ENCODE results near the gene ZDHHC18. TPM values are rescaled to one million over a fixed set of nuclear protein-coding genes. Genes with fewer than 3 reads are reported as not detected.

ZDHHC18 gene
- total RNA-seq, 1 experiment from 2014 or later = 33.1 TPM

DNA sequence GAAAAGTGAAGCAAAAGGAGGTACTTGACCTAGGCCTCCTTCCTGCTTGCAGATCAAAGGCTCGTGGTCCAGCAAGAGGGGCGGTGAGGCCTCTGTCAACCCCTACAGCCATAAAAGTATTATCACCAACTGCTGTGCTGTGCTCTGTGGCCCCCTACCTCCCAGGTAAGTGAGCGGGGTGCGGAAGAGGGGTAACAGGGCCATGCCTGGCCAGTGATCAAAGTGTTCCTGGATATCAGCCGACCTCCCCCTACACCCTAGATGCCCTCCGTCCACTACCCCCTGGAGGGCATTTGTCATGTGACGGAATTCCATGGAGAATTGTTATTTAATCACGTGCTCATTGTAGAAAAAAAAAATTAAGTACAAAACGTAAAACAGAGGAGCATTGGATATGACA lies 26.2 kb downstream of the ZDHHC18 start:
- Histone ChIP-seq H4K91ac (ENCODE audit: insufficient read length, low read depth, low read length) (no peak overlapping the region), H3K4me1 (ENCODE audit: insufficient read depth, low read length) (no peaks in the 10 kb centered on the region), H2AFZ (ENCODE audit: low read length) (no peak overlapping the region), H4K5ac (ENCODE audit: insufficient read length, low read depth, low read length) (no peak overlapping the region), H3K14ac (ENCODE audit: insufficient read depth, low read length) (no peak overlapping the region), H3K4ac (ENCODE audit: low read depth, low read length) (no peak overlapping the region), H3K18ac (ENCODE audit: insufficient read length, low read depth, low read length) (no peak overlapping the region), H2AK5ac (ENCODE audit: insufficient read length, low read length) (no peak overlapping the region), H3K4me2 (ENCODE audit: insufficient read depth, insufficient read length, low read length) (no peak overlapping the region), H3K9ac (ENCODE audit: extremely low read depth, insufficient read length, low read length) (no peak overlapping the region), H3K79me2 (ENCODE audit: insufficient read depth, low read length) (no peaks in the 10 kb centered on the region), H3K27me3 (ENCODE audit: insufficient read depth, low read length) (no peaks in the 10 kb centered on the region), H3K23ac (ENCODE audit: insufficient read length, low read depth, low read length) (no peak overlapping the region), H2BK120ac (ENCODE audit: low read depth, low read length, poor library complexity, severe bottlenecking) (no peak overlapping the region), H3K56ac (ENCODE audit: insufficient read length, low read depth, low read length) (no peak overlapping the region), H3T11ph (ENCODE audit: low read length) (no peak overlapping the region), H2BK15ac (ENCODE audit: low read depth, low read length) (no peak overlapping the region), H2BK5ac (ENCODE audit: insufficient read length, low read length) (no peak overlapping the region), H3K27ac (ENCODE audit: insufficient read length, low read depth, low read length) (no peak overlapping the region), H2BK20ac (ENCODE audit: low read depth, low read length, poor library complexity, severe bottlenecking) (no peak overlapping the region), H2BK12ac (ENCODE audit: insufficient read length, low read depth, low read length) (no peak overlapping the region), H3K23me2 (ENCODE audit: insufficient read length, low read depth, low read length, poor library complexity, severe bottlenecking) (no peaks in the 10 kb centered on the region), H3K9me3 (ENCODE audit: control insufficient read depth, low read depth, low read length) (no peaks in the 10 kb centered on the region), H4K8ac (replicated peaks; ENCODE audit: insufficient read length, low read depth, low read length) (no peak overlapping the region), H3K79me1 (ENCODE audit: insufficient read depth, low read depth, low read length, poor library complexity, severe bottlenecking) (no peaks in the 10 kb centered on the region), H4K20me1 (ENCODE audit: control insufficient read depth, insufficient read depth, insufficient read length) (no peaks in the 10 kb centered on the region)
- no peak overlapping the region; a peak in 1 of 7 replicates for H3K27ac Mint-ChIP-seq
- WGBS (ENCODE audit: extremely low coverage, insufficient read length, low lambda C conversion rate) = no CpG with 5 or more reads among the region's 9 CpGs
- no peaks in the 10 kb centered on the region for H3K27me3 Mint-ChIP-seq (ENCODE audit: low read depth)
- no peak for DNase-seq
- no peaks in the 10 kb centered on the region for H3K9me3 Mint-ChIP-seq
- H3K36me3 Mint-ChIP-seq (ENCODE audit: insufficient read depth in 1 of 3, low read depth in 3 of 3) = peaks cover 24 to 64% (median 49%) of the 10 kb centered on the region in 3 experiments; a peak in 6 of 7 replicates
- H3K4me1 Mint-ChIP-seq = peaks cover 19 to 22% of the 10 kb centered on the region in 2 experiments
- no peak overlapping the region for H3K4me3 Mint-ChIP-seq
- TF ChIP-seq, protein P1, sequence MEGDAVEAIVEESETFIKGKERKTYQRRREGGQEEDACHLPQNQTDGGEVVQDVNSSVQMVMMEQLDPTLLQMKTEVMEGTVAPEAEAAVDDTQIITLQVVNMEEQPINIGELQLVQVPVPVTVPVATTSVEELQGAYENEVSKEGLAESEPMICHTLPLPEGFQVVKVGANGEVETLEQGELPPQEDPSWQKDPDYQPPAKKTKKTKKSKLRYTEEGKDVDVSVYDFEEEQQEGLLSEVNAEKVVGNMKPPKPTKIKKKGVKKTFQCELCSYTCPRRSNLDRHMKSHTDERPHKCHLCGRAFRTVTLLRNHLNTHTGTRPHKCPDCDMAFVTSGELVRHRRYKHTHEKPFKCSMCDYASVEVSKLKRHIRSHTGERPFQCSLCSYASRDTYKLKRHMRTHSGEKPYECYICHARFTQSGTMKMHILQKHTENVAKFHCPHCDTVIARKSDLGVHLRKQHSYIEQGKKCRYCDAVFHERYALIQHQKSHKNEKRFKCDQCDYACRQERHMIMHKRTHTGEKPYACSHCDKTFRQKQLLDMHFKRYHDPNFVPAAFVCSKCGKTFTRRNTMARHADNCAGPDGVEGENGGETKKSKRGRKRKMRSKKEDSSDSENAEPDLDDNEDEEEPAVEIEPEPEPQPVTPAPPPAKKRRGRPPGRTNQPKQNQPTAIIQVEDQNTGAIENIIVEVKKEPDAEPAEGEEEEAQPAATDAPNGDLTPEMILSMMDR (conservative IDR thresholded peaks at IDR 0.05) = no peak
